Activated T-cell treated with anti-CD3 and anti-CD28 coated beads for 4 hours (primary cell): ENCODE measurements around the gene RFPL2.
"Not testable (repeated sequence)": the region's sequence is repeated elsewhere in the genome, so short reads cannot be mapped to it uniquely, and the experiment has no call there.

Experiments
- DNase-seq: peaks from one replicate; pipeline ENCODE4 v3.0.0-alpha.2; 2020

RFPL2 gene

GRCh38 chr22:32160411-32160810 is 44.5 kb downstream of the RFPL2 start:
- DNase-seq = not testable (repeated sequence)

- no peak for DNase-seq
Measured at GRCh38 chr22:32158712-32159533, 46.0 kb downstream of the RFPL2 start, which contains the start of gene C22orf42. Gene C22orf42 (minus strand): TSS chr22:32159303. CDS start chr22:32159215, 88 bp downstream.

- DNase-seq = not testable (repeated sequence)
Measured at GRCh38 chr22:32157632-32158031, 47.2 kb downstream of the RFPL2 start.

GRCh38 chr22:32154727-32155126 is 50.1 kb downstream of the RFPL2 start:
- DNase-seq = not testable (repeated sequence)

GRCh38 chr22:32151641-32152040 is 53.2 kb downstream of the RFPL2 start:
- not testable (repeated sequence) for DNase-seq

- DNase-seq = not testable (repeated sequence)
Measured at GRCh38 chr22:32150647-32151046, 54.2 kb downstream of the RFPL2 start.

- DNase-seq = not testable (repeated sequence)
Measured at GRCh38 chr22:32148372-32148771, 56.5 kb downstream of the RFPL2 start.

- DNase-seq = not testable (repeated sequence)
Measured at GRCh38 chr22:32147128-32147527, 57.7 kb downstream of the RFPL2 start.

- DNase-seq = no peak
Measured at GRCh38 chr22:32144496-32145274, 60.2 kb downstream of the RFPL2 start.

- DNase-seq = no peak
Measured at GRCh38 chr22:32142600-32142999, 62.3 kb downstream of the RFPL2 start.

GRCh38 chr22:32140688-32141087 is 64.2 kb downstream of the RFPL2 start:
- not testable (repeated sequence) for DNase-seq
